Panc1 (cell line): Measurements from ENCODE around the gene SCN10A. TPM values are rescaled to one million over a fixed set of nuclear protein-coding genes. Genes with fewer than 3 reads are reported as not detected.

Experiments
- ATAC-seq: fragments of 200-7000 bp; cut with Tn5 transposase; 2 replicates; pipeline ENCODE4 v1.9.1; 2020; ENCODE audit warnings: mild to moderate bottlenecking, moderate library complexity
- BruUV-seq: library from RNA; stranded (reverse); fragments of 400-500 nt; replicated peaks from 2 replicates; lab custom pipeline; 2021; lab: Mats Ljungman, UMichigan
- CTCF ChIA-PET: fragments of 300-600 bp; sonication (Branson Sonifier 250); formaldehyde crosslinking; loops from one replicate; lab custom pipeline; 2022; ENCODE audit warnings: antibody characterized with exemption; lab: Charles Lee
- POLR2A ChIA-PET: fragments of 300-600 bp; sonication (Branson Sonifier 250); formaldehyde crosslinking; loops from one replicate; lab custom pipeline; 2022; ENCODE audit warnings: antibody characterized with exemption; lab: Charles Lee
- DNase-seq: peaks from one replicate; pipeline ENCODE4 v3.0.0-alpha.2; 2010; ENCODE audit warnings: low read depth, low spot score
- H3K27ac ChIP-seq: 2 replicates; pipeline ENCODE4 v1.5.1; 2011; ENCODE audit warnings: mild to moderate bottlenecking, low read length, inconsistent platforms
- H3K27me3 ChIP-seq: fragments of 200-500 bp; sonication (Bioruptor generic); 2 replicates; pipeline ENCODE4 v1.6.0; 2014; ENCODE audit warnings: low read length, inconsistent platforms; ENCODE audit not compliant: control insufficient read depth, insufficient read depth
- H3K36me3 ChIP-seq: fragments of 200-500 bp; sonication (Bioruptor generic); 2 replicates; pipeline ENCODE4 v1.5.1; 2014; ENCODE audit warnings: inconsistent platforms, mild to moderate bottlenecking, low read length, moderate library complexity; ENCODE audit not compliant: control insufficient read depth, insufficient read depth
- H3K4me1 ChIP-seq: 2 replicates; pipeline ENCODE4 v1.5.1; 2011; ENCODE audit warnings: inconsistent platforms, mild to moderate bottlenecking, low read length, moderate library complexity; ENCODE audit not compliant: control insufficient read depth, insufficient read depth
- H3K4me3 ChIP-seq, 2 experiments: 2 replicates each; pipeline ENCODE4 v1.5.1; 2011 to 2012; ENCODE audit warnings: low read depth in 2 of 2, low read length in 2 of 2, mild to moderate bottlenecking in 2 of 2, inconsistent platforms in 1 of 2, moderate library complexity in 1 of 2
- H3K9me3 ChIP-seq: fragments of 200-500 bp; sonication (Bioruptor generic); 2 replicates; pipeline ENCODE4 v1.5.1; 2014; ENCODE audit warnings: low read depth, mild to moderate bottlenecking, inconsistent platforms, low read length, moderate library complexity; ENCODE audit not compliant: control insufficient read depth, insufficient read depth
- POLR2AphosphoS5 ChIP-seq: IDR thresholded peaks from 2 replicates; pipeline ENCODE4 v1.6.1; 2012; ENCODE audit warnings: mild to moderate bottlenecking, low read depth, low read length, moderate library complexity
- REST ChIP-seq, 2 experiments: IDR thresholded peaks; 2 replicates each; pipeline ENCODE4 v1.6.1; 2011 to 2012; ENCODE audit warnings: low read depth in 2 of 2, control low read depth in 1 of 2, low read length in 1 of 2, mild to moderate bottlenecking in 1 of 2, moderate library complexity in 1 of 2; ENCODE audit not compliant: insufficient read depth in 1 of 2
- SIN3A ChIP-seq: IDR thresholded peaks from 2 replicates; pipeline ENCODE4 v1.6.1; 2012; ENCODE audit warnings: low read depth, mild to moderate bottlenecking, low read length, moderate library complexity, borderline replicate concordance; ENCODE audit not compliant: insufficient read depth
- TCF7L2 ChIP-seq: IDR thresholded peaks from 2 replicates; pipeline ENCODE4 v1.6.1; 2011; ENCODE audit warnings: mild to moderate bottlenecking, low read depth, low read length, inconsistent platforms
- in situ Hi-C: cut with HindIII; loops from 2 replicates; pipeline ENCODE4 v1.10.0; 2016; ENCODE audit warnings: low sequenced_read_pairs, low pct_unique_long_range_greater_than_20kb
- intact Hi-C: fragments of 100-400 bp; cut with micrococcal nuclease; formaldehyde crosslinking; loops from one replicate; pipeline ENCODE4 v1.10.0; 2022; ENCODE audit not compliant: unreplicated experiment
- total RNA-seq: library from RNA; stranded (reverse); gene quantifications from one replicate; pipeline ENCODE4 v1.2.1, GENCODE V29; 2021; ENCODE audit not compliant: unreplicated experiment
- TF ChIP-seq, protein P1 (sequence below): fragments of 450-650 bp; IDR thresholded peaks from 2 replicates; pipeline ENCODE4 v1.5.1; 2017; ENCODE audit warnings: mild to moderate bottlenecking

The SCN10A gene
- total RNA-seq, 1 experiment from 2014 or later, result not detected

DNA sequence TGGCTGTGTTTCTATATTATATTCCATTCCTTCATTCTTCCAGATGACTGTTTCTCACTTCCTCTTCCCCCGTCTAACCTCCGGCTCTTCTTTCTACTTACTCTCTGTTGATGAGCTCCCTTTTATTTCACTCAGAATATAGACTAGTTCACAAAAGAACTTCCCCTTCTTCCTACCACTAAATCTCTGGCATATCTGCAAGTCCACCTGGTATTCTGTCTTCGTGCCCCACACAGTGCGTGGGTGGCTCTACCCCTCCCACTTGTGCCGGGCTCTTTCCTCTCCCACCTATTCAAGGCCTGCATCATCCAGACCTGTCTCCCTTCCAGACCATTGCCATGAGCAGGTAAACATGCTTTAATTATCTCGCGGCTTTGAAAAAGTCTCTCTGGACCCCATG is 73.0 kb downstream of the SCN10A start:
- no peak for DNase-seq
- CTCF ChIA-PET, result no interaction called here
- Histone ChIP-seq H3K27me3 (no peaks in the 10 kb centered on the region; the same call in 1 of the 2 replicates), H3K27ac (no peak overlapping the region), H3K36me3 (no peaks in the 10 kb centered on the region), H3K9me3 (no peaks in the 10 kb centered on the region), H3K4me1 (no peaks in the 10 kb centered on the region), H3K4me3 (no peak overlapping the region)
- in situ Hi-C loops (no loop called here), intact Hi-C loops (no loop called here)
- no peak for TF ChIP-seq POLR2AphosphoS5
- no peak for TF ChIP-seq REST (IDR thresholded peaks at IDR 0.05; ENCODE audit: insufficient read depth in 1 of 2, low read depth in 2 of 2, low read length in 1 of 2)
- TF ChIP-seq SIN3A, result no peak
- TF ChIP-seq, protein P1, sequence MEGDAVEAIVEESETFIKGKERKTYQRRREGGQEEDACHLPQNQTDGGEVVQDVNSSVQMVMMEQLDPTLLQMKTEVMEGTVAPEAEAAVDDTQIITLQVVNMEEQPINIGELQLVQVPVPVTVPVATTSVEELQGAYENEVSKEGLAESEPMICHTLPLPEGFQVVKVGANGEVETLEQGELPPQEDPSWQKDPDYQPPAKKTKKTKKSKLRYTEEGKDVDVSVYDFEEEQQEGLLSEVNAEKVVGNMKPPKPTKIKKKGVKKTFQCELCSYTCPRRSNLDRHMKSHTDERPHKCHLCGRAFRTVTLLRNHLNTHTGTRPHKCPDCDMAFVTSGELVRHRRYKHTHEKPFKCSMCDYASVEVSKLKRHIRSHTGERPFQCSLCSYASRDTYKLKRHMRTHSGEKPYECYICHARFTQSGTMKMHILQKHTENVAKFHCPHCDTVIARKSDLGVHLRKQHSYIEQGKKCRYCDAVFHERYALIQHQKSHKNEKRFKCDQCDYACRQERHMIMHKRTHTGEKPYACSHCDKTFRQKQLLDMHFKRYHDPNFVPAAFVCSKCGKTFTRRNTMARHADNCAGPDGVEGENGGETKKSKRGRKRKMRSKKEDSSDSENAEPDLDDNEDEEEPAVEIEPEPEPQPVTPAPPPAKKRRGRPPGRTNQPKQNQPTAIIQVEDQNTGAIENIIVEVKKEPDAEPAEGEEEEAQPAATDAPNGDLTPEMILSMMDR, result no peak
- TF ChIP-seq TCF7L2, result no peak
- no peak for ATAC-seq
- POLR2A ChIA-PET, result no interaction called here
- no TSS peak for BruUV-seq

DNA sequence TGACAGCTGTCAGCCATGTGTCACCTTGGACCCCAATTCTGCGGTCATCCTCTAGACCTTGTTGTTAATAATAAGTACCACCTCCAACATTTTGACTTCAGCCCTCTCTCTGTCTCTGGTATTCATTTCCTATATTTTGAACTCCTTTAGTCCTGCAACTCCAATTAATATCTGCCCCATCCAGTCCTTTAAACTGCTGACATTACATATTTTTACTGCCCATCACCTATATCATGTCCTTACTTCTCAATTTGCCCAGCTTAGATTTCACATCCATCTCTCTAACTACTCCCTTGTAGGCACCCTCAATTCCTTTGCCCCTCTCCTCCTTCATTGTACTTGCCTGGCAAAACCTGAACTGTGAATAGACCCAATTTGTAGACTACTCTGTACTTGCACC is 73.5 kb downstream of the SCN10A start:
- ChIA-PET CTCF (no interaction called here), POLR2A (no interaction called here)
- TF ChIP-seq REST (IDR thresholded peaks at IDR 0.05; ENCODE audit: insufficient read depth in 1 of 2, low read depth in 2 of 2, low read length in 1 of 2) (no peak), TCF7L2 (no peak), SIN3A (no peak), POLR2AphosphoS5 (no peak)
- TF ChIP-seq, protein P1, result no peak
- H3K9me3 ChIP-seq, result no peaks in the 10 kb centered on the region
- no TSS peak for BruUV-seq
- H3K27ac ChIP-seq, result no peak overlapping the region
- H3K27me3 ChIP-seq, result no peaks in the 10 kb centered on the region; the same call in 1 of the 2 replicates
- H3K4me1 ChIP-seq, result no peaks in the 10 kb centered on the region
- no peaks in the 10 kb centered on the region for H3K36me3 ChIP-seq
- intact Hi-C loops (no loop called here), in situ Hi-C loops (no loop called here)
- DNase-seq, result no peak
- no peak for ATAC-seq
- no peak overlapping the region for H3K4me3 ChIP-seq
